AG04449 (cell line): ENCODE results near the gene ZNF135.

Experiments
- CTCF ChIA-PET: fragments of 350-600 bp; formaldehyde crosslinking; extraction: SDS; loops from one replicate; lab custom pipeline; 2021; ENCODE audit warnings: antibody characterized with exemption; lab: Yijun Ruan, JAX
- POLR2A ChIA-PET: fragments of 400-600, 350-600 bp; formaldehyde crosslinking; extraction: SDS; loops from one replicate; lab custom pipeline; 2020; ENCODE audit warnings: antibody characterized with exemption, inconsistent platforms; lab: Yijun Ruan, JAX
- DNase-seq: peaks from one replicate; pipeline ENCODE4 v3.0.0-alpha.2; 2010; ENCODE audit warnings: low read depth, low spot score
- H3K4me3 ChIP-seq: 2 replicates; pipeline ENCODE4 v1.5.1; 2011; ENCODE audit warnings: low read depth, mild to moderate bottlenecking, control low read depth, low read length
- TF ChIP-seq, protein P1 (sequence below): IDR thresholded peaks from one replicate; pipeline ENCODE4 v1.5.1; 2011; ENCODE audit warnings: mild to moderate bottlenecking, moderate library complexity, low read length, control low read depth, inconsistent platforms; ENCODE audit not compliant: insufficient read depth; ENCODE audit errors: missing control alignments

Gene ZNF135

GRCh38 chr19:58044886-58045285, 14.2 kb upstream of the ZNF135 start:
- no peak for DNase-seq
- ChIA-PET POLR2A (no interaction called here), CTCF (no interaction called here)
- H3K4me3 ChIP-seq, result no peak overlapping the region
- TF ChIP-seq, protein P1, sequence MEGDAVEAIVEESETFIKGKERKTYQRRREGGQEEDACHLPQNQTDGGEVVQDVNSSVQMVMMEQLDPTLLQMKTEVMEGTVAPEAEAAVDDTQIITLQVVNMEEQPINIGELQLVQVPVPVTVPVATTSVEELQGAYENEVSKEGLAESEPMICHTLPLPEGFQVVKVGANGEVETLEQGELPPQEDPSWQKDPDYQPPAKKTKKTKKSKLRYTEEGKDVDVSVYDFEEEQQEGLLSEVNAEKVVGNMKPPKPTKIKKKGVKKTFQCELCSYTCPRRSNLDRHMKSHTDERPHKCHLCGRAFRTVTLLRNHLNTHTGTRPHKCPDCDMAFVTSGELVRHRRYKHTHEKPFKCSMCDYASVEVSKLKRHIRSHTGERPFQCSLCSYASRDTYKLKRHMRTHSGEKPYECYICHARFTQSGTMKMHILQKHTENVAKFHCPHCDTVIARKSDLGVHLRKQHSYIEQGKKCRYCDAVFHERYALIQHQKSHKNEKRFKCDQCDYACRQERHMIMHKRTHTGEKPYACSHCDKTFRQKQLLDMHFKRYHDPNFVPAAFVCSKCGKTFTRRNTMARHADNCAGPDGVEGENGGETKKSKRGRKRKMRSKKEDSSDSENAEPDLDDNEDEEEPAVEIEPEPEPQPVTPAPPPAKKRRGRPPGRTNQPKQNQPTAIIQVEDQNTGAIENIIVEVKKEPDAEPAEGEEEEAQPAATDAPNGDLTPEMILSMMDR, result no peak

DNA sequence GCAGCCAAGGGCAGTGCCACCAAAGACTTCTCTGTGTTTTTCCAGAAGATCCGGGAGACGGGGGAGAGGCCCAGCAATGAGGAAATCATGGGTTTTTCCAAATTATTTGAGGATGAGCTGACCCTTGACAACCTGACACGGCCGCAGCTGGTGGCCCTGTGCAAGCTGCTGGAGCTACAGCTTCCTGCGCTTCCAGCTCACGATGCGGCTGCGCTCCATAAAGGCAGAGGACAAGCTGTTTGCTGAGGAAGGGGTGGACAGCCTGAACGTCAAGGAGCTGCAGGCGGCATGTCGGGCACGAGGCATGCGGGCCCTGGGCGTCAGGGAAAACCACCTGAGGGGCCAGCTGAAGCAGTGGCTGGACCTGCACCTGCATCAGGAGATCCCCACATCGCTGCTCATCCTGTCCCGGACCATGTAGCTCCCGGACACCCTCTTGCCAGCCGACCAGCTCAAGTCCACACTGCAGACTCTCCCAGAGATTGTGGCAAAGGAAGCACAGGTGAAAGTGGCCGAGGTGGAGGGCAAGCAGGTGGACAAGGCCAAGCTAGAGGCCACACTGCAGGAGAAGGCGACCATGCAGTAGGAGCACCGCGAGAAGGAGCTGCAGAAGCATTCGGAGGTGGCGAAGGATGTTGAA, 13.6 kb upstream of the ZNF135 start:
- TF ChIP-seq, protein P1, result no peak
- POLR2A ChIA-PET, result no interaction called here
- no peak for DNase-seq
- CTCF ChIA-PET, result no interaction called here
- no peak overlapping the region for H3K4me3 ChIP-seq

DNA sequence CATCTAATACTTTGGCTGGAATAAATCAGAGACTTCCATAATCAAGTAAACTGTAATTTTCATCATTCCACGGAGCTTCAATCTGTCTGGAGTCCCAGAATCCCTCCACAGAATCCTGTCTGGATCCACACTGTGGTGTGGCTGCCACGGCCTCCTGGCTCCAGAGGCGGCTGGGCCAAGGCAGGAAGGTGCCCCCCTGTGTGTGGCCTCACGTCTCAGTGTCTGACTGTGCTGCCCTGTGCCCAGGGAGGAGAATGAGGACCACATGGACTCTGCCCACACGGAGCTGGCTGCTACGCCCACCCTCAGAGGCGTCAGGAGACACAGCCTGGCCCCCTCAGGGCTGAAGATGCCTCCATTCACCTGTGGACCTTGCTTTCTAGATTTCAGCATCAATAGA, 12.2 kb upstream of the ZNF135 start:
- CTCF ChIA-PET, result no interaction called here
- POLR2A ChIA-PET, result no interaction called here
- DNase-seq, result no peak
- no peak overlapping the region for H3K4me3 ChIP-seq
- TF ChIP-seq, protein P1, result no peak

GRCh38 chr19:58047672-58048071, 11.4 kb upstream of the ZNF135 start:
- no peak overlapping the region for H3K4me3 ChIP-seq
- POLR2A ChIA-PET, result no interaction called here
- CTCF ChIA-PET, result no interaction called here
- TF ChIP-seq, protein P1, result no peak
- DNase-seq, result no peak

DNA sequence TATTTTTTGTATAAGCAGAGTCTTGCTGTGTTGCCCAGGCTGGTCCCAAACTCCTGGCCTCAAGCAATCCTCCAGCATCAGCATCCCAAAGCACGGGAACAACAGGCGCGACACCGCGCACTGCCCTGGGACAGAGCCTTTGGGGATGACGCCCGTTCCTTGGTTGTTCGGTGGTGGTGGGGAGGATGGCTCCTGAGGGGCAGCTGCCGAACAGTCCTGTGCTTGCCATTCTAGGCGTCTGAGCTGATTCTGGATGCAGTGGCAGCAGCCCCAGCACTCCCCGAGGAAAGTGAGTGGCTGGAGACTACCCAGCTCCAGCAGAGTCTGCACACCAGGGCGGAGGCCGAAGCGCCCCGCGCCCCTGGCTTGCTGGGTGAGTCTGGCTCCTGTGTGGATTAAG, 6.8 kb upstream of the ZNF135 start:
- ChIA-PET CTCF (no interaction called here), POLR2A (no interaction called here)
- no peak for DNase-seq
- H3K4me3 ChIP-seq, result no peak overlapping the region
- TF ChIP-seq, protein P1, result no peak

DNA sequence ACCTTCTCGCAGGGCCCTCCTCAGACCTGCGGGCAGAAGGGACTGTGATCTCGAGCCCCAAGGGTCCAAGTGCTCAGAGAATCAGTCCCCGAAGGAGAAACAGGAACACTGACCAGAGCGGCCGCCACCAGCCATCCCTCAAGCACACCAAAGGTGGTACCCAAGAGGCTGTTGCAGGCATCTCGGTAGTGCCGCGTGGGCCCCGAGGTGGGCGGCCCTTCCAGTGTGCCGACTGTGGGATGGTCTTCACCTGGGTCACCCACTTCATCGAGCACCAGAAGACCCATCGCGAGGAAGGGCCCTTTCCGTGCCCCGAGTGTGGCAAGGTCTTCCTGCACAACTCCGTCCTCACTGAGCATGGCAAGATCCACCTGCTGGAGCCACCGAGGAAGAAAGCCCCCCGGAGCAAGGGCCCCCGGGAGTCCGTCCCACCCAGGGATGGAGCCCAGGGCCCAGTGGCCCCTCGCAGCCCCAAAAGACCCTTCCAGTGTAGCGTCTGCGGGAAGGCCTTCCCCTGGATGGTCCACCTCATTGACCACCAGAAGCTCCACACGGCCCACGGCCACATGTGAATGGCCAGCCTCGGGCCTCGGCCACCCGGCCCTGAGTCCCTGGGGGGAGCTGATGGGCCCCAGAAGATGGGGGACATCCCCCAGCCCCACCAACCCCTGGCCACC, 5.5 kb upstream of the ZNF135 start:
- TF ChIP-seq, protein P1, result no peak
- CTCF ChIA-PET, result no interaction called here
- no peak overlapping the region for H3K4me3 ChIP-seq
- DNase-seq, result no peak
- POLR2A ChIA-PET, result no interaction called here
